Measurements from ENCODE around the gene P2RY2.

The P2RY2 gene

GRCh38 chr11:73218106-73218829 is at the start of gene P2RY2:
TSS of gene P2RY2 (plus strand) at chr11:73218281. CDS start at chr11:73234160, 15,879 bp downstream.
- DNase-seq: peak; percentile 35

- DNase-seq: no peak
These were observed 49.0 kb upstream of the P2RY2 start for GRCh38 chr11:73168925-73169579.

GRCh38 chr11:73170140-73170539 is 47.9 kb upstream of the P2RY2 start:
- DNase-seq: no peak

- no peak for DNase-seq
These were observed 46.5 kb upstream of the P2RY2 start for GRCh38 chr11:73171436-73172161.

GRCh38 chr11:73172992-73173656 is 45.0 kb upstream of the P2RY2 start:
- no peak for DNase-seq

- DNase-seq: peak; percentile 27
These were observed 44.2 kb upstream of the P2RY2 start for GRCh38 chr11:73173755-73174494.

GRCh38 chr11:73174495-73174791 is 43.6 kb upstream of the P2RY2 start:
- DNase-seq: no peak

GRCh38 chr11:73175551-73176144 is 42.4 kb upstream of the P2RY2 start:
- DNase-seq: no peak

GRCh38 chr11:73176145-73176873 is 41.8 kb upstream of the P2RY2 start:
- no peak for DNase-seq

- no peak for DNase-seq
These were observed 41.3 kb upstream of the P2RY2 start for GRCh38 chr11:73176874-73177155.

GRCh38 chr11:73177380-73177777 is 40.7 kb upstream of the P2RY2 start:
- no peak for DNase-seq

GRCh38 chr11:73177778-73178539 is 40.1 kb upstream of the P2RY2 start:
- DNase-seq: peak; percentile 79

GRCh38 chr11:73178681-73179080 is 39.4 kb upstream of the P2RY2 start:
- DNase-seq: no peak

GRCh38 chr11:73182824-73183321 is 35.2 kb upstream of the P2RY2 start:
- DNase-seq: peak; percentile 65

GRCh38 chr11:73184953-73185671 is 33.0 kb upstream of the P2RY2 start:
- DNase-seq: peak; percentile 71

GRCh38 chr11:73185680-73186293 is 32.3 kb upstream of the P2RY2 start:
- peak; percentile 94 for DNase-seq

- no peak for DNase-seq
These were observed 31.7 kb upstream of the P2RY2 start for GRCh38 chr11:73186294-73186850.

GRCh38 chr11:73186886-73187285 is 31.2 kb upstream of the P2RY2 start:
- no peak for DNase-seq

- no peak for DNase-seq
These were observed 30.2 kb upstream of the P2RY2 start for GRCh38 chr11:73187854-73188253.

All from NCI-H226 (cell line).